ENCODE data around the gene LCN6.
"Not testable (repeated sequence)": the region's sequence is repeated elsewhere in the genome, so short reads cannot be mapped to it uniquely, and the experiment has no call there.

The LCN6 gene

GRCh38 chr9:136759001-136759400 is 10.7 kb upstream of the LCN6 start:
- DNase-seq = no peak

DNA sequence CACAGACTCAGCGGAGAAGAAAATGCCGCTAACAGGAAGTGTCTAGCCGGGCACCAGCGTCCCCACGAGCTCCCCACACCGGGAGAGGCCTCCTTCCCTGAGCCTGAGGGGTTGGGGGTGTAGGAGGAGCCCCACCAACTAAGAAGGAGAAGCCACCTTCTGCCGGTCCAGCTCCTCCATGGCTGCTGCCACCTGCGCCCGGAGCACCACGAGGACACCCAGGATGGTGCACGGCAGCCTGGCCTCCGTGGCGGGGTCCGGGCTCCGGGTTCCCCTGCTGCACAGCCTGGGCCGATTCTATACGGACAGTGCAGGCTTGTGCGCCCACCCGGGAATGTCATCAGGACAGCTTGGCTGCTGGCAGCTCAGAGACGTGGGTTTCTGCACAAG is 9.4 kb upstream of the LCN6 start:
- DNase-seq = no peak

GRCh38 chr9:136757328-136757727 is 9.0 kb upstream of the LCN6 start:
- DNase-seq = no peak

DNA sequence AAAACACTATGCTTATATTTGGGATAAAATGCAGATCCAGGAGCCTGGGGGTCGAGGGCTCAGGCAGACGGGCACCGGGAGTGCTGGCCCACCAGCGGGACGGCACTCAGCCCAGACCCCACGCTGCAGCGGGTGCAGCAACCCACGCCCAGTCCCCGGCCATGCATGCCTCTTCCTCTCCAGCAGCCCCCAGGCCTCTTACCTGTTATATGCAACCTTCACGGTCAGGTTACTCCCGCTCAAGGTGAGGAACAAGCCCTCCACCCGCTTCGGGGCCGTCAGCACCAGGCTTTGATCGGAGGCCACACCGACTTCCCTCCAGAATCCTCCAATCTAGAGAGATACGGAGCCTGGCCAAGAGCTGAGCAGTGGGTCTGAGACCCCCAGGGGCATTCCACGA is 8.5 kb upstream of the LCN6 start:
- DNase-seq = no peak

GRCh38 chr9:136756134-136756438 is 7.8 kb upstream of the LCN6 start:
- no peak for DNase-seq

DNA sequence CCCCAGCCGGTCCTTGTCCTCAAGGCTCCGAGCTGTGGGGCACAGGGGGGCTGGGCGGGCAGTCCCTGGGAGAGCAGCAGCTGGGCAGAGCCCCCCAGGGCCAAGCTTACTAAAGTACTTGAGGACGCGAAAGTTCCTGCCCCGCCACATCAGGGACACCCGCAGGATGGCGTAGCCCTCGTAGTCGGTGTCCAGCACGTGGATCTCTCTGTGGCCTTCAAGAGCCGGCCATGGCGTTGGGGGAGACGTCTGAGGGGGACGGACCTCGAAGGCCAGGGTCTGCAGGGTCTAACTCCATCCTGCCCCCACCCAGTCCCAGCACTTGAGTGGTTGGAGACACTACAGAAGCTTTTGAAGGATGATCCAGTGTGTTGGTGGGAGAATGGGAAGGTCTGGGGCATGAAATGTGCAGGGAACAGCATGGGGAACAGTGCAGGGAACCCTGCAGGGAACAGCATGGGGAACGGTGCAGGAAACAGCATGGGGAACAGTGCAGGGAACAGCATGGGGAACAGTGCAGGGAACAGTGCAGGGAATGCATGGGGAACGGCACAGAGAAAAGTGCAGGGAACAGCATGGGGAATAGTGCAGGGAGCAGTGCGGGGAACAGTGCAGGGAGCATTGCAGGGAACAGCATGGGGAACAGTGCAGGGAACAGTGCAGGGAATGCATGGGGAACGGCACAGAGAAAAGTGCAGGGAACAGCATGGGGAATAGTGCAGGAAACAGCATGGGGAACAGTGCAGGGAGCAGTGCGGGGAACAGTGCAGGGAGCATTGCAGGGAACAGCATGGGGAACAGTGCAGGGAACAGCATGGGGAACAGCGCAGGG is 7.2 kb upstream of the LCN6 start:
- DNase-seq = not testable (repeated sequence)

DNA sequence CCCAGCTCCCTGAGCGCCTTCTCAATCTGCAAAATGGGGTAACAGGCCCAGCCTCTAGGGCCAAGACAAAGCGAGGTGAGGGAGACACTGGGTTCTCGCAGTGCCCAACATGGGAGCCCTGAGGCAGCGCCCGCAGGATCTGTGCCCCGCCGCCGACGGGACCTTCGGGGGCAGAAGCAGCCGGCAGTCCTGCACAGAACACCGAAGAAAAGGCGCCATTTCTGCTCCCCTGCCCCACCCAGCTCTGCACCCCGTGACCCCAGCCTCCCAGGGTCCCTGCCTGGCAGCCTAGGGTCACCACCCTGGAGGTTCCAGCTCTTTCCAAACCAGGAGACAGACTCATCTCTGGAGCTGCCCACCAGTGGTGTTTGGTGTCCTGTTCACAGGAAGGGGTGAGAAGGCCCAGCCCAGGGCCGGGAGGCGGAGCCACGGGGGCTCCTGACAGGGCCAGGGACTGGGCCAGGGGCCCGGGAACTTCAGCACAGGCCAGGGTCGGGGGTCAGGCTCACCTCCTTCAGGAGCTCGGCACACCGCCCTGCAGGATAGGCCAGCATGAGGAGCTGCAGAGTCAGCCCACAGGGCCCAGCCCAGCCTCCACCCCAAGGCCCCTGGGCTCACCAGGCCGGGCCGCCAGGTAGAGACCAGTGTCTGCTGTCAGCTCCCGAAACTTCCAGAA is 6.4 kb upstream of the LCN6 start:
- no peak for DNase-seq

GRCh38 chr9:136754059-136754572 is 5.8 kb upstream of the LCN6 start:
- no peak for DNase-seq

DNA sequence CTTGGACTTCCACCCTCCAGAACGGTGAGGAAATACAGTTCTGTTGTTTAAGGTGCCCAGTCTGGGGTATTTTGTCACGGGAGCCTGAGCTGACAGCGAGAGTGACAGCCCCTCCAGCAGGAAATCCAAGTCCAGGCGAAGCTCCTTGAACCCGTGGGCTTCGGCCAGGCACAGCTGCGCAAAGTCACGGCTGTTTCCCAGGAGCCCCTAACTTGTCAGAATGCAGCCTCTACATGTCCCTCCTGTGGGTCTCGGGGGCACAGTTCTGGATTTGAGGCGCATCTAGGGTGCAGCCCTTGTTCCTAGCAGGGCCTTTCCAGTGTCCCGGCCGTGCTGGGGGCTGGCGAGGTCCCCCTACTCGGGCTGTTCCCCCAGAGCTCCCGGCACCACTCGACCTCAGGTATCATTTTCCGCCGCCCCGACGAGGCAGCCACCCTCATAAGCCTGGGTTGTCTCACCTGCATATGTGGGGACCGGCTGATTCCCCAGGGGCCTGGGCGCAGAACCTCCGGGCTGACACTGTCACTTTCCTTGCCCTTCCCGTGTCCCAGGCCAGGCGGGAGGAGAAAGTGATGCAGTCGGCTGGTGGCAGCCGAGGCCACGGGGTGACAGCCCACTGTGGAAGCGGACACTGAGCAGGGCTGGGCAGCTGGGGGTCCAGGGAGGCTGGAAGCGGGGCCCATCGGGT is 5.2 kb upstream of the LCN6 start:
- no peak for DNase-seq

GRCh38 chr9:136751814-136752213 is 3.5 kb upstream of the LCN6 start:
- no peak for DNase-seq

- DNase-seq = no peak
Measured at GRCh38 chr9:136751244-136751643, 2.9 kb upstream of the LCN6 start.

- no peak for DNase-seq
Measured at GRCh38 chr9:136750526-136750925, 2.2 kb upstream of the LCN6 start.

DNA sequence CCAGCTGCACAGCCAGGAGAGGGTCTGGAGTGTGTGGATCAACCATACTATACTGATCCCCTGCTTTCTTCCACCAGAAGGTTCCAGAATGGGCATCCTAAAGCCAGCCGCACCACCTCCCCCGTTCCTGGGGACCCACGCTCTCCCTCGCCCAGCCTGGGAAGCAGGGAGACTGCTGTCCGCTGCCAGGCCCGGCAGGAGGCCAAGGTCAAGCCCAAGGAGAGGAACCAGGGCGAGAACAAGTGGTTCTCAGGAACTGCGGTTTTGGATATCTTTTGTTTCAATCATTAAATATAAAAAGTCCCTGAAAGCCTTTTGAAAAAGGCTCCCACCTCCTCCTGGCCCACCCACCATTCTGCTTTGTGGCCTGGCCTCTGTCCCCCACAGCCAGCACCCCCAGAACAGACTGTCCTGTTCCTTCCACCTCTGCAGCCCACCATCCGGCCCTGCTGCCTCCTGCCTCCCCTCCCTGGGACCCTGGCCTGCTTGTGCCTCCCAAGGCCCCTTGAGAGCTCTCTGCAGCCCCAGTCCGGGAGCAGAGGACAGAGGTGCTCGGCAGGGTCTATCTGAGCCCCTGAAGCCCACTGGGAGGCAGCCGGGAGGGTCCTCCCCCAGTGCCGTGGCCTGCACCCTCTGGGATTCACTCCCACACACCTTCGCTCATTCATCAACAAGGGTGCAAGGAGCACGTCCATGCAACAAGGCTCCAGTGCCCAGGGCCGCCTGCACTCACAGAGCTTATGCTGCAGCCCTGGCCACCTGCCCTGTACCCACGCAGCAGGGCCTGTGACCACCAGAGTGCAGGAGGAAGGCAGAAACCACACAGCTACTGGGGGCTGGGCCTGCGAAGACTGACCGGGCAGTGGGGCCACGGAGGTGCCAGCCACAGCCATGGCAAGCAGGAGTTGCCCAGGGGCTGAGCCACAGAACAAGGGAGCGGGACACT is 614 bp upstream of the LCN6 start:
- no peak for DNase-seq

DNA sequence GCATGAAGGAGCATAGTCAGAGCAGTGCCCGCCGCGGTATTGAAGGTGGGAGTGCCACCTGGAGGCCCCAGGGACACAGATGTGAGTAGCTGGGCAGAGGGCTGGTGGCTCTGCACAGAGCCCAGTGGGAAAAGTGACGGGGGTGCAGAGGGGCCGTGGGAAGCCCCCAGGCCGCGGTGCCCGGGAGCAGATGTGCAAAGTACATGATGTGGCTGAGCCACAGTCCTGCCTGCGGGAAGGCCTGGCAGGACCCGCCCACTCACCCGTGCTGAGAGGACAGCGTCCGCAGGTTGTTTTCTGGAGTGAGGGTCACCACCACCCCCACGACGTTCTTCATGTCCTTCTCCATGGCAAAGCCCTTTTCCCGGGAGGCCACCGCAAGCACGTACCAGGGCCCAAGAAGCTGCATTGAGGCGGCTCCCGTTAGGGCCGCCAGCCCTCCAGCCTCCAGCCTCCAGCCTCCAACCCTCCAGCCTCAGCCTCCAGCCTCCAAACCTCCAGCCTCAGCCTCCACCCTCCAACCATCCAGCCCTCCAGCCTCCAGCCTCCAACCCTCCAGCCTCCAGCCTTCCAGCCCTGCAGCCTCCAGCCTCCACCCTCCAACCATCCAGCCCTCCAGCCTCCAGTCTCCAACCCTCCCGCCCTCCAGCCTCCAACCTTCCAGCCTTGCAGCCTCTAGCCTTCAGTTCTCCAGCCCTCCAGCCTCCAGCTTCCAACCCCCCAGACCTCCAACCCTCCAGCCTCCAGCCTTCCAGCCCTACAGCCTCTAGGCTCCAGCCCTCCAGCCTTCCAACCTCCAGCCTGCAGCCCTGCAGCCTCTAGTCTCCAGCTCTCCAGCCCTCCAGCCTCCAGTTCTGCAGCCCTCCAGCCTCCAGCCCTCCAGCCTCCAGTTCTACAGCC is 914 bp downstream of the LCN6 start:
- DNase-seq = no peak

GRCh38 chr9:136746621-136747020 is 1.7 kb downstream of the LCN6 start:
- no peak for DNase-seq

DNA sequence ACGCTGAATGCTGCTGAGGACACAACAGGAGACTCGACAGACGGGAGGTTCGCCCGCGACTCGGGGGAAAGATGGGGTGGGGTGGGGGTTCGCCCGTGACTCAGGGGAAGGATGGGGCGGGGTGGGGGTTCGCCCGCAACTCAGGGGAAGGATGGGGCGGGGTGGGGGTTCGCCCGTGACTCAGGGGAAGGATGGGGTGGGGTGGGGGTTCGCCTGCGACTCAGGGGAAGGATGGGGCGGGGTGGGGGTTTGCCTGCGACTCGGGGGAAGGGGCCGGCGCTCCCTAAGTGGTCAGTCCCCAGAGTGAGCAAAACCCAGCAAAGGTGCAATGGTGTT is 2.2 kb downstream of the LCN6 start:
- DNase-seq = no peak

GRCh38 chr9:136745389-136746154 is 2.8 kb downstream of the LCN6 start:
- DNase-seq = no peak

DNA sequence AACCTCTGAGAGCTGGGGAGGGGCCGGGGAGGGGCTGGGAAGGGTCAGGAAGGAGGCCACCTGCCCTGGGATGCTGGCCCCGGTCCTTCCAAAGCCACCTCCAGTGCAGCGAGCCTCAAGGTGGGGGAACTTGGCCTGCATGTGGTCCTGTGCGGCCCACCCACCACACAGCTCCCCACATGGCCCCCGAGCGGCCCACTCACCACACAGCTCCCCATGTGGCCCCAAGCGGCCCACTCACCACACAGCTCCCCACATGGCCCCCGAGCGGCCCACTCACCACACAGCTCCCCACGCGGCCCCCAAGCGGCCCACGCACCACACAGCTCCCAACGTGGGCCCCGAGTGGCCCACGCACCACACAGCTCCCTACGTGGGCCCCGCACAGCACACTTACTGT is 3.6 kb downstream of the LCN6 start:
- no peak for DNase-seq

DNA sequence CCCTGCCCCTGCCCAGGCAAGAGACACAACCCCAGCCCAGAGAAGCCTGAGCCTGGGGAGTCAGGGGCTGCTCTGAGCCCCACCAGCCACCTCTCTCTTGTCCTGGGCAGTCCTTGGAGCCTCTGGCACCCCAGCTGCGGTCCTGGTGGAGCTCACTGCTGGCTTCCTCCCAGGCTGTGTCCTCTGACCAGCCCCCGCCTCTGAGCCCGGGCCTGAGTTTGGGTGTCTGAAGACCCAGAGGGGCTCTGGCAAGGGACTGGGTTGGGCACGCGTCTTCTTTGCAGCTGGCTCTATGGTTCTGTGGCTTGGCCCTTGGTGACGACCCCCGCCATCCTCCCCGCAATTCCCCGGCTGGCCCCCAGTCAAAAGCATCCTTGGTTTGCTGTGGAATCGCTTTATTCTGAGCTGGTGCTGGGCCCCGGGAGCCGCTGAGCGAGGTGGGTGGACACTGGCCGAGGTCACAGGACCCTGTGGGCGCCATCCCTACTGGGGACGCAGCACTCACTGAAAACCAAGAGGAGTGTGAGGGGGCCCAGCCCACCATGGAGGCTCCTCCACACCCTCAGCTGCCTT is 4.6 kb downstream of the LCN6 start:
- DNase-seq = no peak

DNA sequence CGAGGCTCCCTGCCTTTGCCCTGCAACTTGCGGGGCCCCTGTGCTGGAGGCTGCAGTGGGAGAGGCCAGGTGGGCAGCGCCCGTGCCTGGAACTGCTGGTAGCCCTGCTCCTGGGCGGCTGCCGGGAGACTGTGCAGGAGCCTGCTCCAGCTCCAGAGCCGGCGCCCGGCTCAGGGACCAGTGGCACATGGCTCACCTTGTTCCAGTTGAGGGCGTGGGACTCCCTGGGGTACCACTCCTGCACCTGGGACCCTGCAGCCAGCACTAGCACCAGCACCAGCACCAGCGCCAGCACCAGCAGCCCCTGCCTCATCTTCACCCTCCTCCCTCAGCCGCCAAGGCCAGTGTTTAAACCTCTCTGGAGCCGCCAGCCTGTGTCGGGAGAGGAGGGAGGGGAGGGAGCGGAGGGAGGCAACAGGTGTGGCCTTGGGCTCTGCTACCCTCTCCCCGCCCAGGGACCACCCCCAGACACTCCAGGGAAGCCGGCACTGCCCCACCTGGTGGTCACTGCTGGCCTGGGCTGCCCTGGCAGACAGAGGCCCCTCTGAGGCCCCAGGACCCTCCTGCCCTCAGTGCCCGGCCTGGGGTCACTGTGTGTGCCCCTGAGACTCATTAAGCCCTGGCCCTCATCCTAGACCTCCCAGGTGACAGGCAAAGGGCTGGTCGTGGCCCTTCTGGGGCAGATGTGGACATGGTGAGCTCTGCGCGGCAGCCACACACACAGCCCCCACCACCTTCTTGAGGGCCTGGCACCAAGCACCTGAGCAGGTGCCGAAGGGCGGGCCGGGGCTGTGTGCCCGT is 5.5 kb downstream of the LCN6 start, which contains the start of gene LCN10:
LCN10 (minus strand) TSS at position 350 of the 801 bp plus-strand sequence; CDS start at position 313, 37 bp downstream.
- peak; percentile 82 for DNase-seq
